SK-N-SH (cell line): ENCODE results near the gene RAI1.

Experiments used
- GATA2 ChIP-seq: sonication (generic); formaldehyde crosslinking; IDR thresholded peaks from 2 replicates; pipeline ENCODE4 v1.5.0; 2020; ENCODE audit warnings: mild to moderate bottlenecking, missing genetic modification reagents
- POLR2AphosphoS5 ChIP-seq: IDR thresholded peaks from 2 replicates; pipeline ENCODE4 v1.6.1; 2012; ENCODE audit warnings: low read depth, low read length
- RAD21 ChIP-seq: IDR thresholded peaks from 2 replicates; pipeline ENCODE4 v1.6.1; 2012; ENCODE audit warnings: mild to moderate bottlenecking, low read length
- YY1 ChIP-seq: IDR thresholded peaks from 2 replicates; pipeline ENCODE4 v1.4.0; 2012; ENCODE audit warnings: low read depth, mild to moderate bottlenecking
- TF ChIP-seq, protein P1 (sequence below): fragments of 200-600 bp; sonication (generic); IDR thresholded peaks from 2 replicates; pipeline ENCODE4 v1.6.1; 2017; ENCODE audit warnings: antibody characterized with exemption, mild to moderate bottlenecking, moderate library complexity
- TF ChIP-seq, protein P2 (sequence below): IDR thresholded peaks from 2 replicates; pipeline ENCODE4 v1.4.0; 2012; ENCODE audit warnings: low read depth

DNA sequence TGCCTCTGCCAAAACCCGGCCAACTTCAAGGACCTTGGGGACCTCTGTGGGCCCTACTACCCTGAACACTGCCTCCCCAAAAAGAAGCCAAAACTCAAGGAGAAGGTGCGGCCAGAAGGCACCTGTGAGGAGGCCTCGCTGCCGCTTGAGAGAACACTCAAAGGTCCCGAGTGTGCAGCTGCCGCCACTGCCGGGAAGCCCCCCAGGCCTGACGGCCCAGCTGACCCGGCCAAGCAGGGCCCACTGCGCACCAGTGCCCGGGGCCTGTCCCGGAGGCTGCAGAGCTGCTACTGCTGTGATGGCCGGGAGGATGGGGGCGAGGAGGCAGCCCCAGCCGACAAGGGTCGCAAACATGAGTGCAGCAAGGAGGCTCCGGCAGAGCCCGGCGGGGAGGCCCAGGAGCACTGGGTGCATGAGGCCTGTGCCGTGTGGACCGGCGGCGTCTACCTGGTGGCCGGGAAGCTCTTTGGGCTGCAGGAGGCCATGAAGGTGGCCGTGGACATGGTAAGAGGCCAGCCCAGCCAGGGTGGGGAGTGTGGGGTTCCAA, 116.8 kb downstream of the RAI1 start:
- TF ChIP-seq, protein P1, sequence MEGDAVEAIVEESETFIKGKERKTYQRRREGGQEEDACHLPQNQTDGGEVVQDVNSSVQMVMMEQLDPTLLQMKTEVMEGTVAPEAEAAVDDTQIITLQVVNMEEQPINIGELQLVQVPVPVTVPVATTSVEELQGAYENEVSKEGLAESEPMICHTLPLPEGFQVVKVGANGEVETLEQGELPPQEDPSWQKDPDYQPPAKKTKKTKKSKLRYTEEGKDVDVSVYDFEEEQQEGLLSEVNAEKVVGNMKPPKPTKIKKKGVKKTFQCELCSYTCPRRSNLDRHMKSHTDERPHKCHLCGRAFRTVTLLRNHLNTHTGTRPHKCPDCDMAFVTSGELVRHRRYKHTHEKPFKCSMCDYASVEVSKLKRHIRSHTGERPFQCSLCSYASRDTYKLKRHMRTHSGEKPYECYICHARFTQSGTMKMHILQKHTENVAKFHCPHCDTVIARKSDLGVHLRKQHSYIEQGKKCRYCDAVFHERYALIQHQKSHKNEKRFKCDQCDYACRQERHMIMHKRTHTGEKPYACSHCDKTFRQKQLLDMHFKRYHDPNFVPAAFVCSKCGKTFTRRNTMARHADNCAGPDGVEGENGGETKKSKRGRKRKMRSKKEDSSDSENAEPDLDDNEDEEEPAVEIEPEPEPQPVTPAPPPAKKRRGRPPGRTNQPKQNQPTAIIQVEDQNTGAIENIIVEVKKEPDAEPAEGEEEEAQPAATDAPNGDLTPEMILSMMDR = no peak
- no peak for TF ChIP-seq RAD21
- TF ChIP-seq YY1 = no peak
- TF ChIP-seq GATA2 (CRISPR knock-in tag) = no peak
- TF ChIP-seq POLR2AphosphoS5 = no peak
- TF ChIP-seq, protein P2, sequence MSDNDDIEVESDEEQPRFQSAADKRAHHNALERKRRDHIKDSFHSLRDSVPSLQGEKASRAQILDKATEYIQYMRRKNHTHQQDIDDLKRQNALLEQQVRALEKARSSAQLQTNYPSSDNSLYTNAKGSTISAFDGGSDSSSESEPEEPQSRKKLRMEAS = no peak
